CD14-positive monocyte (primary cell): ENCODE results near the gene MT1X. TPM values are rescaled to one million over a fixed set of nuclear protein-coding genes. Genes with fewer than 3 reads are reported as not detected.

Experiments
- DNase-seq, 3 donors: peaks; one replicate each; pipeline ENCODE4 v3.0.0-alpha.2; 2011 to 2022
- H2AFZ ChIP-seq: 2 replicates; pipeline ENCODE4 v1.6.0; 2012; ENCODE audit warnings: mild to moderate bottlenecking, low read depth, low read length, inconsistent platforms; ENCODE audit not compliant: insufficient read depth, poor library complexity, severe bottlenecking
- H3K27ac ChIP-seq, 2 donors: 1 replicate in 1 of 2; 2 replicates in 1 of 2; pipeline ENCODE4 v1.5.1; 2012 to 2013; ENCODE audit warnings: low read length in 2 of 2, control low read depth in 1 of 2, inconsistent platforms in 1 of 2, low read depth in 1 of 2, mild to moderate bottlenecking in 1 of 2
- H3K27me3 ChIP-seq, 2 donors: one replicate each; pipeline versions ENCODE4 v1.6.0 to v1.6.1; 2011 to 2013; ENCODE audit warnings: low read length in 2 of 2; ENCODE audit not compliant: control insufficient read depth in 2 of 2, insufficient read depth in 2 of 2
- H3K36me3 ChIP-seq, 2 donors: replicated peaks in 1 of 2; 1 replicate in 1 of 2; 2 replicates in 1 of 2; pipeline versions ENCODE4 v1.5.1 to v1.6.1; 2012 to 2013; ENCODE audit warnings: low read length in 2 of 2, control low read depth in 1 of 2, inconsistent platforms in 1 of 2, mild to moderate bottlenecking in 1 of 2; ENCODE audit not compliant: insufficient read depth in 2 of 2, control insufficient read depth in 1 of 2
- H3K4me1 ChIP-seq, 2 donors: 1 replicate in 1 of 2; 2 replicates in 1 of 2; pipeline versions ENCODE4 v1.5.1 to v1.6.1; 2012 to 2013; ENCODE audit warnings: low read length in 2 of 2, control low read depth in 1 of 2, inconsistent platforms in 1 of 2, mild to moderate bottlenecking in 1 of 2, moderate library complexity in 1 of 2; ENCODE audit not compliant: insufficient read depth in 2 of 2, control insufficient read depth in 1 of 2
- H3K4me2 ChIP-seq: replicated peaks from 2 replicates; pipeline ENCODE3; 2012; ENCODE audit warnings: low read length, moderate library complexity, mild to moderate bottlenecking; ENCODE audit not compliant: poor library complexity, severe bottlenecking; ENCODE audit errors: extremely low read depth
- H3K4me3 ChIP-seq, 3 experiments: fragments of 200-600 bp in 1 of 3; sonication (generic) in 1 of 3; replicated peaks in 1 of 3; 1 replicate in 2 of 3; 2 replicates in 1 of 3; pipeline ENCODE4 v1.5.1; 2011 to 2013; ENCODE audit warnings: low read length in 3 of 3, mild to moderate bottlenecking in 3 of 3, control low read depth in 2 of 3, low read depth in 2 of 3, inconsistent platforms in 1 of 3, moderate library complexity in 1 of 3
- H3K79me2 ChIP-seq: 2 replicates; pipeline ENCODE4 v1.6.0; 2012; ENCODE audit warnings: mild to moderate bottlenecking, control low read depth, inconsistent platforms, low read length, moderate library complexity; ENCODE audit not compliant: insufficient read depth
- H3K9ac ChIP-seq: 2 replicates; pipeline ENCODE4 v1.6.0; 2017; ENCODE audit warnings: low read length, mild to moderate bottlenecking; ENCODE audit not compliant: insufficient read depth, poor library complexity, severe bottlenecking
- H3K9me3 ChIP-seq, 2 donors: replicated peaks in 1 of 2; 1 replicate in 1 of 2; 2 replicates in 1 of 2; pipeline versions ENCODE4 v1.5.1 to v1.6.1; 2012 to 2013; ENCODE audit warnings: low read length in 2 of 2, control low read depth in 1 of 2; ENCODE audit not compliant: control insufficient read depth in 1 of 2, insufficient read depth in 1 of 2
- H4K20me1 ChIP-seq: 2 replicates; pipeline ENCODE4 v1.6.0; 2012; ENCODE audit warnings: mild to moderate bottlenecking, low read length, control low read depth, moderate library complexity; ENCODE audit not compliant: insufficient read depth
- H3K27ac Mint-ChIP-seq, 7 donors: one replicate each; pipeline ENCODE4 v1.8.0; 2020; ENCODE audit warnings: mild to moderate bottlenecking in 7 of 7, mixed read lengths in 7 of 7, moderate library complexity in 6 of 7, inconsistent platforms in 2 of 7
- H3K27me3 Mint-ChIP-seq, 3 donors: one replicate each; pipeline ENCODE4 v1.8.0; 2021 to 2022; ENCODE audit warnings: low read depth in 3 of 3, mild to moderate bottlenecking in 3 of 3, mixed read lengths in 3 of 3, moderate library complexity in 3 of 3, inconsistent platforms in 1 of 3
- H3K36me3 Mint-ChIP-seq, 2 donors: one replicate each; pipeline ENCODE4 v1.8.0; 2020; ENCODE audit warnings: mixed read lengths in 2 of 2, inconsistent platforms in 1 of 2, mild to moderate bottlenecking in 1 of 2
- H3K4me1 Mint-ChIP-seq: one replicate; pipeline ENCODE4 v1.8.0; 2020; ENCODE audit warnings: mild to moderate bottlenecking, mixed read lengths
- H3K4me3 Mint-ChIP-seq, 2 donors: one replicate each; pipeline ENCODE4 v1.8.0; 2020; ENCODE audit warnings: mild to moderate bottlenecking in 2 of 2, mixed read lengths in 2 of 2, moderate library complexity in 1 of 2
- H3K9me3 Mint-ChIP-seq, 7 donors: one replicate each; pipeline ENCODE4 v1.8.0; 2020 to 2022; ENCODE audit warnings: mixed read lengths in 7 of 7, mild to moderate bottlenecking in 6 of 7, moderate library complexity in 6 of 7, inconsistent platforms in 2 of 7
- CTCF ChIP-seq: fragments of 200-600 bp; IDR thresholded peaks from one replicate; pipeline ENCODE4 v1.8.0; 2022; ENCODE audit warnings: antibody characterized with exemption, mild to moderate bottlenecking
- WGBS: methylation state at CpG from one replicate; pipeline ENCODE4 v1.1.5; 2013; ENCODE audit warnings: missing lambda C conversion rate; ENCODE audit not compliant: insufficient coverage; 5-methylcytosine and 5-hydroxymethylcytosine counted together
- intact Hi-C, 2 donors: fragments of 100-400 bp; cut with micrococcal nuclease; formaldehyde crosslinking; loops; one replicate each; pipeline versions ENCODE4 v1.15.0 to v1.15.1; 2023
- polyA plus RNA-seq, 3 donors: library from polyadenylated mRNA; depleted of rRNA in 1 of 3; unstranded in 2 of 3; stranded (reverse) in 1 of 3; fragments of 300-500 nt in 2 of 3; fragments of >200 nt in 1 of 3; fragmentation: Illumina TruSeq in 2 of 3; gene quantifications; 1 replicate in 2 of 3; 2 replicates in 1 of 3; pipeline ENCODE4 v1.2.3, GENCODE V29; 2012 to 2021

The MT1X gene
- polyA plus RNA-seq, 3 donors, result 34.5 to 87.9 (median 55.4) TPM

- Histone ChIP-seq H3K4me2 (no peak overlapping the region), H4K20me1 (no peaks in the 10 kb centered on the region), H3K4me1 (peaks cover 15 to 19% of the 10 kb centered on the region in 2 donors), H3K36me3 (no peaks in the 10 kb centered on the region), H3K9me3 (peaks cover 0 to 10% of the 10 kb centered on the region in 2 donors), H3K79me2 (no peaks in the 10 kb centered on the region), H3K4me3 (no peak overlapping the region), H3K27ac (no peak overlapping the region), H3K9ac (no peak overlapping the region), H2AFZ (no peak overlapping the region), H3K27me3 (no peaks in the 10 kb centered on the region)
- intact Hi-C loops, result no loop called here
- Mint-ChIP-seq H3K27ac (no peak overlapping the region), H3K27me3 (peaks cover 4 to 10% (median 4%) of the 10 kb centered on the region in 3 donors), H3K9me3 (peaks cover 5 to 20% (median 15%) of the 10 kb centered on the region in 7 donors), H3K36me3 (peaks cover 7 to 8% of the 10 kb centered on the region in 2 donors), H3K4me1 (peaks cover 24% of the 10 kb centered on the region), H3K4me3 (no peak overlapping the region)
- no CpG with 5 or more reads among the region's 4 CpGs for WGBS
- no peak for TF ChIP-seq CTCF
- no peak for DNase-seq
These were observed 2.1 kb downstream of the MT1X start for GRCh38 chr16:56684256-56684925.

DNA sequence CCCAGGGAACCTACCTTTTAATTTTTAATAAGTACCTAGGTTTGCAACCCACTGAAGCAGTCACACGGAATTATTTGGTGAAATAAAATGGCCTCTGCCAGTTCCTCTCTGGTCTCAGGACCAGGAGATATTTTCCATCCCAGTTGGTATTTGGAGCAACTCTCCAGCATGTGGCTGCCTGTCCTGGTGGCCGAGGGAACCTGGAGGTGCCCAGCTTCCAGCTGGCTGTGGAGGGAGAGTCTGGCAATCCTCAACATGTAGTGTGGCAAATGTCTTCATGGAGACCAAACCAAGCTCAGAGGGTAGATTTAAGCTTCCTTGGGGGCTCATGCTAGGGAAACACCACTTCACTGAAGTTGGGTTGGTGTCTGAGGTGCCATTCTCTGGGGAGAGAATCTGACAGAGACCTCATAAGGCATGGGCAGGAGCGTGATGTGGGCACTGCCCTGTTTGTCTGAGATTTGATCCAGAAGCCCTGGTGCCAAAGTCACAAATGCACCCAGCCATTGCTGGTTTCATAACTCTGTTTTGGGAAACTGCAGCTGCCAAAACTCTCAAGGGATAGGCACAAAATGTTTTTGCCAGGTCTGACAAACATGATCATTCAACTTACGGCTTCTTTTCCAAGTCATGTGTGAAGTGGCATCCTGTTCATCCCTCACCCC lies 2.8 kb downstream of the MT1X start:
- Histone ChIP-seq H3K9me3 (peaks cover 0 to 10% of the 10 kb centered on the region in 2 donors), H3K9ac (no peak overlapping the region), H3K4me2 (no peak overlapping the region), H3K79me2 (no peaks in the 10 kb centered on the region), H3K36me3 (no peaks in the 10 kb centered on the region), H3K27ac (no peak overlapping the region), H3K27me3 (no peaks in the 10 kb centered on the region), H3K4me1 (peaks cover 15 to 19% of the 10 kb centered on the region in 2 donors), H2AFZ (no peak overlapping the region), H3K4me3 (no peak overlapping the region), H4K20me1 (no peaks in the 10 kb centered on the region)
- no peak for TF ChIP-seq CTCF
- no peak overlapping the region for H3K27ac Mint-ChIP-seq
- H3K27me3 Mint-ChIP-seq, result peaks cover 4 to 12% (median 8%) of the 10 kb centered on the region in 3 donors
- peaks cover 24% of the 10 kb centered on the region for H3K4me1 Mint-ChIP-seq
- no peak overlapping the region for H3K4me3 Mint-ChIP-seq
- intact Hi-C loops, result no loop called here
- H3K36me3 Mint-ChIP-seq, result peaks cover 7 to 8% of the 10 kb centered on the region in 2 donors
- no peak for DNase-seq
- WGBS, result 95% methylated on average over 3 of the region's 4 CpGs
- H3K9me3 Mint-ChIP-seq, result peaks cover 5 to 20% (median 15%) of the 10 kb centered on the region in 7 donors
